PC-9 (cell line): ENCODE data around the gene FAM3B.

Source experiments
- CTCF ChIP-seq: fragments of 200-600 bp; sonication (generic); conservative IDR thresholded peaks from 2 replicates; pipeline ENCODE4 v1.6.1; 2017; ENCODE audit warnings: mixed run types, antibody characterized with exemption, mild to moderate bottlenecking, moderate library complexity
- EZH2 ChIP-seq: fragments of 200-600 bp; sonication (generic); IDR thresholded peaks from 2 replicates; pipeline ENCODE4 v1.8.0; 2017; ENCODE audit warnings: antibody characterized with exemption, low read depth

DNA sequence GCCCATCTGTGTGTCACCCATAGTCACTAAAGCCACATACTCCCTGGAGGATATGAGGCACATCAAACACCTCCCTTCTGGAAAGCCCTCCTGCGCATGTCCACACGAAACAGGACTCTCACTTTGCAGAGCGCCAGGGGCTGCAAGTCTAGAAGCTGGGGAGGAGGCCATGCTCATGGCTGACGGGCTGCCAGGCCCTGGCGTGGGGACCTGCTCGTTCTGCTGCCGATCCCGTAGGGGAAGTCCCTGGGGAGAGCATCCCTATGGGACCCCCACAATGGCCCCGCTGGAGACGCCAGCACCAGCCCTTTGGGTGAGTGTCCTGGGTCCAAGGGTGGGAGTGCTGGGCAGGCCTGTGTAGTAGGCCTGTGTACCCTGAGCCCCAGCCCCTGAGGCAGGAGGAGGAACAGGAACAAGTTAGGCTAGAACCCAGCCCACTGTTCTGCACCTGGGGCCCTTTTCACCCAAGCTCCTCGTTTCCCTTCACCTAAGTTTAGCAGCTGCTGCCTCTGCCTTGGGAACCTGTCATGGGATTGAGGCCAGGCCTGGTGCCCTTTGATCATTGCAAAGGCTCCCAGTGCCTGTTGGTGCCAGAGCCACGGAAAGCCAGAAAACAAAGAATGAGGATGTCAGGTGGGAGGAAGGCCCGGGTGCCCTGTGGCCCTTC is 9.9 kb downstream of the FAM3B start:
- TF ChIP-seq CTCF (no peak), EZH2 (no peak)
